Stimulated activated CD4-positive, alpha-beta T cell treated with anti-CD3 and anti-CD28 coated beads, Interleukin-15, amount 100 ng/mL, for 1 hour (primary cell): ENCODE data around the gene SH3RF3.

Source experiments
- DNase-seq, 2 donors: peaks; one replicate each; pipeline ENCODE4 v3.0.0-alpha.2; 2020; ENCODE audit warnings: low read depth in 1 of 2, low spot score in 1 of 2

SH3RF3 gene

DNA sequence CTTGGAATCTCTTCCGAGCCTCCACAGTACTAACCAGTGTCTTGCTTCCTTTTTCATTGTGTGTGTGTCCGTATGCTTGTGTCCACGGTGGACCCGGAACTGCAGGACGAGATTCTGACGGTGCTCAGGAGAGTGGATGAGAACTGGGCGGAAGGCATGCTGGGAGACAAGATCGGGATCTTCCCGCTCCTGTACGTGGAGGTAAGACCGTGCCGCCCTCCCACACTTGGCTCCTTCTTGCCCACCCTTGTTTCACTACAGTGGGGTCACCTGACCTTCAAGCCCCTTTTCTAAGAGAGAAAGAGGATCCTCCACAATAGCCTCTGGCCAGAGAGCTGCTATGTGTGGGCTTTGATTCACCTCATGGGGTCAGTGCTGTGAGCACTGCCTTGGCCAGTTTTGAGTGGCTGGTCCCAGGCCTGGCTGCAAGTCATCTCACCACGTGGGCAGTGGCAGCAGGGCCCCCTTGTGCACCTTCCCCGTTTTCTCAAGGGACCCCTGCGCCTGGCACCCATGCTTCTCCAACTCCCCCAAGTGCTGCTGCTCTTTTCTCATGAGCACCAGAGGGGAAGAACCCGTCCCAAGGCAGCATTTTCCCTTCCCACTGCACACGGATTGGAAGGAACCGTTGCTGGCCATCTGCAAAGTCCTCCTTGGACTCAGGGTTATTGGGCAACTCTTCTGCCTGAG, 242.6 kb downstream of the SH3RF3 start:
- no peak for DNase-seq

DNA sequence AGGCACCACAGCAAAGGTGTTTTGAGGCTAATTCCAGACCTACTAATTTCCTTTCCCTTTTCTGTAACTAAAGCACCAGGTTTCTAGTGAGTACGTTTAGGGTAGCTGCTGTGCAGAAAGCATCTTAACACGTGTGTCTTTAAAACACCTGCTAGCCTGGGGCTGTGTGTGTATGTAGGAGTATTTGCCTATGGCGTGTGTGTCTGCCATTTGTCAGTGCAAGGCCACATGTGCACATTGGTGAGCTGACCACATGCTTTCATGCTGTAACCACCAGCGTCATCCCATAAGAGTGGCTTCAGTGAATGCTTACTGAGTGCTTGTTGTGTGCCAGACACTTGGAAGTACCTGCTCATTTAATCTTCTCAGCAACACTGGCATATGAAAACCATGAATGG, 243.2 kb downstream of the SH3RF3 start:
- DNase-seq = no peak

DNA sequence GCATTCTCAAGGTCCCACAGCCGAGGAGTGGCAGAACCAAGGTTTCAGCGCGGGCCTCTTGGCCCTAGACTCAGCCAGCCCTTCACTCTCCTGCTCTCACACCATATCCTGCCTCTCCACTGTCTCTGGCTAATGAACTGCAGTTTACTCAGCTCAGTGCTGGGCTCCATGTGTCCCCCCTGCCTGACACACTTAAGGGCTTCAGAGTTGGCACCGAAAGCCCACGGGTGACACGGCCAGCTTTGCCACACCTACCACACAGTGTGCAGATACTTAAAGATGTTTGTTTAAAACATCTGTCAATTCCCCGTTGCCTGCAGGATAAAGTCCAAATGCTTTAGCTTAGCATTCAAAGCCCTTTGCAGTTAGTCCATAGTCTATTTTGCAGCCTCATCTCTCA, 243.6 kb downstream of the SH3RF3 start:
- no peak for DNase-seq

DNA sequence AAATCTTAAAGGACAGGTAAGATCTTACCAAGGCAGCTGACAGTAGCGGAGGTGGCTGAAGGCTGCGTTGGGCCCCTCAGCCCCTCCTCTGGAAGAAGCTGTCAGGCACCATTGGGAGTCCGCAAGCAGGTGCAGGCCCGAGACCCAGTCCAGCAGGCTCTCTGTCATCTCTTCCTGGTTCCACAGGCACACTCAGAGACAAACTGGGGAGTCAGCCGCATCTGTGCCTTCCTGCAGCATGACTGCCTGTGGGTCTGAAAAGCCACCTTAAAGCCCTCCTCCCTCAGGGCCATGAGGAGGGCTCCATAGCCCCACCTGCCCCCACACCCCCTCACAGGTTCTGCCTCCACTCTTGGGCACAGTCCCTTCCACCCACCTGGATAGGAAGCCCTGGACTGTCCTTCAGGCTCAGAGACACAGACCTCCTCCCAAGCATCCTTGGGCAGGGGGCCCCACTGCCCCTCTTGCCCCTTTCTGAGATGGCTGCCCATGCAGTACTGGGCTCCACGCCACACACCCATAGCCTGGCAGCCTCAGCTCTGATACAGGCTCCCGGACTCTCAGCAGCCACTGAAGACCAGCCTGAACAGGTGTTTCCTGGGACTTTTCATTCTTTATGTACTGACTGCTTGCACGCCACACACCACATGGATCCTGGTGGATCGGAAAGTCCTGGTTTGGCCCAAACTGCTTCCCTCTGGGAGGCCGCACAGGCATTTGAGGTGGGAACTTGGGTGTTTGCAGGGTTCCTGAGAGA, 245.0 kb downstream of the SH3RF3 start:
- no peak for DNase-seq

DNA sequence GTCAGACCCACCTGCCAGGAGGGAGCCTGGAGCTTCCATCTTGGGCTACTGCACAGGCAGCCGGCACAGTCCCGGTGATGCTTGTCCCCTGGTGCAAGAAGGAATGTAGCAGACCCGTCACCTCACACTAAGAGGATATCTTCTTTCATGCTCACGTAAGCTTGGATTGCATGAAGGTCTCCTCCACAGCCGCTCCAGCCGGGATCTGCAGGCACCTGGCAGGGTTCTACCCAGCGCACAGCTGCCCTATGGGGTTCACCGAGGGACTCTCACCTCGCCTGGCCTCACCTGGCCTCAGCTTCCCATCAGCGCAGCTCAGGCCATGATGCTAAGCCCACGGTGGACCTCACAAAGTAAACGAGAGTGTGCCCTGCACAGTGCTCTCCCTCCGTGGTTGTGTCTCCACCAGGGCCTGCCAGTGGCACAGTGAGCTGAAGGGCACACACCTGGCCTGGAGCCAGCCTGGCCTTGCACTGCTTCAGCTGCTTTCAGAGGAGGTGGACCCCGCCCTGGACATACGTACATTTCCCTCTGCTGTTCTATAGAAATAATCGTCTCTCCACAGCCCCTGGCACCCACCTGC, 245.6 kb downstream of the SH3RF3 start:
- no peak for DNase-seq

DNA sequence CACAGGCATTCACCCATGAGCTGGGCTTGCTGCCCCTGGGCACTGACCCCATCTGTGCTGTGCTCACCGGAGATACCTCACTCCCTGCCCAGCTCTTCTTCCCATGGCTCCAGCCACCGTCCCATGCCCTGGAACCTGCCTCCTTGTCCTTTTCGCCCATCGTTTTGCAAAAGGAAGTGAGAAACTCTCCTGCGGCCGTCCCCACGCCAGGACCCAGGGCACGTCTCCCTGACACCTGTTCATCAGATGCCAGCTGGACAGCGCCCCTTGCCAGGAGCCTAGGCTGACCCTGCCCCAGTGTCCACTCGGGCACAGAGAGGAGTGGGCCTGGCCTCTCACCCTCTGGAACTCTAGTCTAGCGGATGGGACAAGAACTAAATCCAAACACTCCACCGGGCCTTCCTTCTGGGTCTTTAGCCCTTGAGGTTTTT, 246.1 kb downstream of the SH3RF3 start:
- DNase-seq = no peak

DNA sequence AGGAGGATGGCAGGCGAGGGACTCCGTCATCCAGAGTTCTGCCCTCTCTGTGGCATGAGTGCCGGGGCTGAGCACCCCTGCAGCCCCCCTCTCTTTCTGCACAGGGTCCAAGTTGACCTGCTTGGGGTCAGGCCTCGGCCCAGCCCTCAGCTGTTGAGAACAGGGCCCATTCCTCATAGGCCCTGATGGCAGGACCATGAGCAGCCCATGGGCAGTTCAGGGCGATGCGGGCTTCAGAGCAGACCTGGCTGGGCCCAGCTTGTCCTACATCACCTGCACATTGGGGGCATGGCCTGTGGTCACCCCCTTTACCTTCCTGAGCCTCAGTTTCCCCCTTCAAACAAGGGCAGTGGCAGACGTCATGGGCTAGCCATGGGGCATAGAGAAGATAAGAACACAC, 246.7 kb downstream of the SH3RF3 start:
- no peak for DNase-seq

DNA sequence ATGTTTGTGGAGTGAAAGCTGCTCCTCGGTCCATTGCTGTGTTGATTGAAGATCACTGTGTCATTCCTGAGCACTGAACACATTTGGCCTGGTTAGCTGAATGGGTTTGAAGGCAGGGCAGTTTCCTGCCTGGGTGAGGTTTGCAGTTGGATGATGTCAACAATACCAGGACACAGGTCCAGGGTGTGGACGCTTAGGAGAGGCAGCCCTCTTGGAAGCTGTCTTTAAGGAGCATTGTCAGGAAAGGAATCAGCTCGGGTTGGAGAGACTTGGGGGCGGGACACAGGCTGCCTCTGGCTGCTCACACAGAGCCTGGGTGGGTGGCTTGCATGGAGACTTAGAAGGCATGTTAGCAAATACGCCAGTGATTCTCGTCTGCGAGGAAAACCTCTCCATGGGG, 247.1 kb downstream of the SH3RF3 start:
- no peak for DNase-seq

DNA sequence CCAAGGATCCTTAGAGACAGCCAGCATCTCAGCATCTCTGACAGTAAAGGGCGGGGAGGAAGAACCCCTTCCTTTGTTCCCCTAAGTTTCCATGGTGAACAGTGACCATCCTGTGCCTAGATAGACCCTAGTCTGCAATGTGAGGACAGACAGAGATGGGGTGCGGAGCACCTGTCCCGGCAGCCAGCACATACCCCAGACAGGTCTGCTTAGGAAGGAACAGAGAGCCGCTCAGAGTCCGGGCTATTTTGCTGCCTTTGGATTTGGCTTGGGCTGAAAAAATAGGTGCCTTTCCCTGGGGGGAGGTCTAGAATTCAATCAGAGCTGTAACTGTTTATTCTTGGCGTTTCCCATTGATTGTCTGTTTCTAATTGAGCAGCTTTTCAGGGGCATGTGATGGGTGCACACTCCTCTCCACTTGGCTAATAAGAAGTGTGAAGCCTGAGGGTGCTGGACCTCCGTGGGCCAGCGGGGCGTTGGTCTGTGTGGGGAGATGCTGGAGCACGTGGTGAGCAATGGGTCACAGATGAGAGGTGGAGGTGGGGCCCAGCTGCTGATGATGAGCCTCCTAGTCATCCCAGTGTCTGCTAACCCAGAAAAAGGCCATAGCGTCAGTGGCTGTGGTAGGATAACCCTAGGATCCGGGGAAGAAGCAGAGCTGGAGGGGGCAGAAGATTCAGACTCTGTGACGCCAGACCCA, 247.9 kb downstream of the SH3RF3 start:
- DNase-seq = no peak

DNA sequence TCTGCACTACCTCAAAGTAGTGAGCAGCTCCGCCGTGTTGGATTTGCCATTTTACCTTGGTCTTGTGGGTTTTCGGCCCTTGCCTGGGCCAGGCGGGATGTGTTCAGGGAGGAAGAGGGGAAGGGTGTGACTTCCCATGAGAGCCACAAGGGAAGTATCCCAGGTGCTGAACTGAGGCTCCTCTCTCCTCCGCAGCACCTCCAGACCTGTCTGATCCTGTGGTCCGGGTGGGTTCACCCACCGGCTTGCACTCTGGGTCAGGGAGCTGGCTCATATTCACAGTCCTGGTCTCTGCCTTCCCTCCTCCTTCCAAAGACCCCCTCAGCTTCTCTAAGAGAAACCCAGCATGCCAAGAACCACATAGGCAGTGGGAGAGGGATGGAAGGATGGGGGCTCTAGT, 249.0 kb downstream of the SH3RF3 start:
- DNase-seq = no peak

DNA sequence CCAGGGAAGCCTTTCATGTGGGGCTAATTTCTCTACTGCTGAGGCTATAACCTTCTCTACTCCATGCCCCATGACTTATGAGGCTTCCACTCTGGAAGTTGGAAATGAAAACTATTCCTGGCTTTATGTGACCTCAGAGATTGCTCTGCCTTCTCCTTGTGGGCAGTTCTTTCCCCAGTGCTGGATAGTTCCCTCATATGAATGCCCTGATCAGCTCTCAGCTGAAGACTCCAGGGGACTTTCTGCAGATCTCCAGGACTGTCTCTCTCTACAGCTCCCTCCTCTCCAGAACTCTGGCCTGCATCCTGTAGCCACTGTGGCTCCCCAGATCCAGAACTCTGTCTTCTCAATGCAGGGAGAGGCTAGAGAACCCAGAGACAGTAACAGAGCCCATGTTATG, 249.7 kb downstream of the SH3RF3 start:
- DNase-seq = no peak

DNA sequence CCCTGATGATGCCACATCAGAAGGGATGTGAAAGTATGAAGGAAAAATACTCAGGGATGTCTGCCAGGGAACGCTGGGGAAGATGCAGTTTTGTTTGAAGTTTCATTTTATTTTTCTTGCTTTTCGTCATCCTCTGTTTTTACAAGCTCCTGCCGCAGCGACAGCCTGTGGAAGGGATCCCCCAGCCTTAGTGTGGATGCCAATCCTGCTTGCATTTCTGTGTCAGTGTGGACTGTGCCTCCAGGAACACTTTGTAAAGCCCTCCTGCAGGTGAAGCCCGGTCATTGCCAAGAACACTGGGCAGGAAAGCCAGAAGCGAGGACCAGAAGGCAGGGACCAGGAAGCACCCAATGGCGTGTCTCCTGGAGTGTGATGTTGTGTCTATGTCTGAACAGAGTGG, 250.5 kb downstream of the SH3RF3 start:
- DNase-seq = no peak

DNA sequence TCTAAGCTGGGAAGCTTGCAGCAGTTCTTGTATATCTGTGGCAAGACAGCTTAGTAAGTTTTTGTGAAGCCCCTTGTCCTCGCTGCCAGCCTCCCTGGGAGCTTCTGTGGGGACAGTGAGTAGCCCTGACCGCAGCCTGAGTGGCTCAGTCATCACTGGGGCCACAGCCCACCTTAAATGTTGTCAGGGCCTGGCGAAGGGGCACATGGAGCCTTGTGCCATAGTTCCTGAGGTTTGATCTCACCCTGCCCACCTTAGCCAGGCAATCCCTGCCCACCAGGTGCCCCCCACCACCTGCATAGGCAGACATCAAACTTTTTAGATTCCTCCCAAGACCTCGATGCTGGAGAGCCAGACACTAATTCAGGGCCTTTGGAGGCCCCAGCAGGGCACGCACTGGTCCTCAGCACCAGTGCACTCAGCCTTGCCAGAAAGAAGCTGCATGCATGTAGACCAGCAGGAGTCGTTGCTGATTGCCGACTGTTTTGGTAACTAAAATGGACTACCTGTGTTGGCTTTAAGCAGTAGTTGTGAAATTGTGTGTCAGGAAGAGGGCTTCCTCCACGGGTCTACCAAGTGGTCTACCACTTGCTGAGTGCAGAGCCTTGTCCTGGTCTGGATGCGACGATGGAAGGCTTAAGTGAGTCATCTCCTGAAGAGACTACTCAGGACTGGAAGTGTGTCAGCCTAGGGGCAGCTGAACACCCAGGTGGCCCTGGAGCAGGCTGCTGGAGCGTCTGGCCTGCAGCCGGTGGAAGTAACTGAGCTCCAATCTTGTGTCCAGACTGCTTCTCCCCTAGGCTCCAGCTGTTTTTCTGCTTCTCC, 251.7 kb downstream of the SH3RF3 start:
- DNase-seq = no peak

DNA sequence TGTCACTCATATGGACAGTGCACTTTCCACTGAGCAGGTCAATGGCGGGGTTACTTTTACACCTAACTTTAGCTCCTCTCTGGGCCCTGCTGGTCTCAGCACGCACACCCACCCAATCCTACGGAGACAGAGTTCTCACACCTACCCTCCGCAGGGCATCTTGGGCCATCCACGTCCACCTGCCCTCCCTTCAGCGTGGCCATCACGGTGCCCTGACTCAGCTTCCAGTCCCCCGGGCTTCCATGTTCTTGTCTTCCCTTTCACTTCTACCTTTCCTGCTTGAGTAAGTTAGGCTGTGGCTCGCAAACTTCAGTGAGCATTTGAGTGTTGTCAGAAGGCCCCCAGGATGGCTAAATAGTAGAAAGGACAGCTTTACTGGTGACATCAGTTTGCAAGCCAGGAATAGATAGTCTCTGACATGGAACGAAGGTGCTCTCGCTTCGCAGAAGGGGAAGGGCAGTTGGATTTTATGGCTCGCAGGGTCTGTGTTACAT, 252.4 kb downstream of the SH3RF3 start:
- no peak for DNase-seq

DNA sequence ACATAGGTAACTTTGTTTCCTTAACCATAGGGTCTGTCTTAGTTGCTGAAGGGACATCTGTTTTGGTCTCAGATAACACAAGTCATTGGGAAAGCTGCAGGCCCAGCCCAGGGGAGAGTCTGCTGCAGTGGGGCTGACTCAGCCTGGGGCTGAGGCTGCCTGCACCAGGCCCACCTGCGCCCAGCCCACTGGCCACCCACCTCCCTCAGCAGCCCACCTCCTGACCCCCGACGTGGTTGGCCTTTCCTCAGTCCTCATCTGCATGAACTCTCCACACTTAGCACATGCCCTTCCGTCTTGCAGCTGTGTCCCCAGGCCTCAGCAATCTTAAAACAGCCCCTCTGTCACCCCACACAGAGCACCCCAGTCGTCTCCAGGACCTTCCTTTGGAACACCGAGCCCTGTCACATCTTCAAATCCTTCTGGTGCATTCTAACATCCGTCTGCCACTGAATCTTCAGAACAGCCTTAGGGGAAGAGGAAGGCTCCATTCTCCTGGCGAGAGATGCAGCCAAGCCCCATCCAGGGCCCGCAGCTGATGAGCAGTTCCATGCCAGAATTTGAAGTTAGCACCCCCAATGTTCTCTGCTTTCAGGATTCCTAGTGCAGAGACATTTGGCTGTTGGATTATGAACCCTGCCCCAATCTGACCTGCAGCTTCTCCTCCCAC, 253.4 kb downstream of the SH3RF3 start:
- DNase-seq = no peak

DNA sequence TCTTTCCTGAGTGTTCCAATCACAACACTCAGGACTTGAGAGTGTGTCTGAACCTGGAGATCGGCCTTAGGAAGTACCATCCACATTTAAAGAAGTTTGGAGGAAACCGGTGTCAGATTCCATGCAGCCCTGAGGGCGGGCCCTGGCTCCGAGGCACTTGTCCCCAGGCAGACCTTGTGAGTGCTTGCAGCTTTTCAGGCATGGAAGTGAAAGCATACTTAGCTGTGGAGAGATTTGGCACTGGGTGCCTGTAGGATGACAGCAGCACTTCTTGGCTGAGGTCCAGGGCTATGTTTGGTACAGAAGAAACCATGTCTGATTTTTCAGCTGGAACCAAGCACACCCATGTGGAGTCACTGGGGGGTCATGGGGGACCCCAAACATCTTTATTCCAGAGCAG, 253.9 kb downstream of the SH3RF3 start:
- no peak for DNase-seq

DNA sequence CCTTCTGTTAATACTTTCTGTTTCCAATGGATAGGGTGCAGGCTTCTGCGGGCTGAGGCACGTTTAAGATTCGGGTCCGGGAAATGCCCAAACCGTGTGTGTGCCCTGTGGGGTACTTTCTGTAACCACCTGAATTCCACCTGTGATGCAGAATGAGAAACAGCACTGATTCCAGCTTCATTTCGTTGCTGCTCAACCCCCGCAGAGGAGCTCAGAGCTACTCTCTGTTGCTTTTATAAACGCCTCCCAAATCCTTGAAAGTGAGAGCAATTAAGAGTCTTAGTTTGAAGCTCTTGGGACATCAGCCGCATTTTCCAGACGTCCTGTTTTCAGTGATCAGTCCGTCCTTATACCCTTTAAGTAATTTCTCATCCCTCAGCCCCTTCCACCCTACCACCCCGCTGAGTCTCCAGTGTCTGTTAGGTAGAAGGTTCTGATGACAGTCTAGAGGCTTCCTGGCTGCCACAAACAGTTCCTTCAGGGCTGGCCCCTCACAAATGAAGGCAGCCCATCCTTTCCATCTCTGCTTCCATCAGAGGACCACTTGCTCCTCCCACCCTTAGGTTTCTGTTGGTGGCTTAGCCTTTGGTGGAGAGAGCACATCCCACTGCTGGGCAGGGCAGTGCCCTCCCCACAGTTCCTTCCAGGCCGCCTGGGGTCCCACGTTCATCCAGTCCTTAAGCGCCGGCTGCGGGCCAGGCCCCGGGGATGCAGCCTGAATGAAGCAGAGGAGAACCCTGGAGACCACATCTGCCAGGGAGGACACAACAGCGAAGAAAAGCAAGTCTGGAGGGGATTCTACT, 254.7 kb downstream of the SH3RF3 start:
- no peak for DNase-seq

DNA sequence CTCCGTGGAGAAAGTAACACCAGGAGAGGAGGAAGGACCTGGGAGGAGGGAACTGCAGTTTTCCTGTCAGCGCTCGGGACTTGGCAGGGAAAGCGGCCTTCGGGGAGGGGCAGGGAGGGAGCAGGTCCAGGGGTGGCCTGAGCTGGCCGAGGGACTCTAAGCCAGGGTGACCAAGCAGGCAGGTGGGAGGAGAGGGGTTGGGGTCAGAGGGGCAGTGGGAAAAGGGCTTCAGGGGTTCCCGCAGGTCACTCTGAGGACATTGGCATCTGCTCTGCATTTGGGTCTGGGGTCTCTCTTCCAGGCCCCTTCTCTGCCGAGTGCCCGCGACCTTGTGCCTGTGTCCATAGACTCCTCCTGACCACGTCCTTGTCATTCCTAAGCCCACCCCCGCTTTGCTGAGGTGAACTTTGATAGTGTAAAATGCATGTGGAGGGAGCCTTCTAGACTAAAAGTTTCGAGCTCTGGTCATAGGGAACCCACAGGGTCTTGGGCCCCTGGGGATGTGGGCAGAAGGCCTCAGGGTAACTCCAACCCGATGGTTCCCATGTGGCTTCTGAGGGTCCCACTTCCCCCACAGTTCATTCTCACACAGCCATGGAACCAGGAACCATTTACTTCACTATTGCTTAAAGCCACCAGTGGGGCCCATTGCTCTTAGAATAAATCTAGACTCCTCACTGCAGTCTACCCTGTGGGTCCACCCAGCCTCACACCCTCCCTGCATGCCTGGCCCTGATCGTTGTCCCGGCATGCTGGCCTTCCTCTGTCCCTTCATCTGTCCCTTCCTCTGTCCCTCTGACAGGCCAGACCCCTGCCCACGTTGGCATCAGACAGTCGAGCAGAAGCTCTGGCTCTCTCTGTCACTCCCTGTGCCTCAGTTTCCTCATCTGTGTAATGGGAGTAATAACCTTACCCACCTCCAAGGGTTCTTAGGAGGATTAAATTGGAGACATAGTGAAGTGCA, 255.6 kb downstream of the SH3RF3 start:
- DNase-seq = no peak
